GM23338 (cell line): ENCODE results near the gene XRCC5. TPM values are rescaled to one million over a fixed set of nuclear protein-coding genes. Genes with fewer than 3 reads are reported as not detected.

ENCODE experiments used
- ATAC-seq: fragments of 200-7000 bp; cut with Tn5 transposase; 3 replicates; pipeline ENCODE4 v1.9.1; 2020
- DNase-seq: peaks from one replicate; pipeline ENCODE4 v3.0.0-alpha.2; 2015; ENCODE audit warnings: low spot score
- H2AFZ ChIP-seq: fragments of 200-600 bp; sonication (generic); 2 replicates; pipeline ENCODE4 v1.8.0; 2016; ENCODE audit warnings: antibody characterized with exemption, mild to moderate bottlenecking, moderate library complexity
- H3F3A ChIP-seq: fragments of 200-600 bp; sonication (generic); replicated peaks from 2 replicates; pipeline ENCODE4 v1.8.0; 2017; ENCODE audit warnings: antibody characterized with exemption, mixed run types, low read depth
- H3K27ac ChIP-seq: fragments of 200-600 bp; sonication (generic); 2 replicates; pipeline ENCODE4 v1.6.1; 2016; ENCODE audit warnings: low read depth
- H3K27me3 ChIP-seq: fragments of 200-600 bp; sonication (generic); 2 replicates; pipeline ENCODE4 v1.8.0; 2016; ENCODE audit warnings: mild to moderate bottlenecking, mixed run types, moderate library complexity; ENCODE audit not compliant: insufficient read depth
- H3K36me3 ChIP-seq: fragments of 200-600 bp; sonication (generic); 2 replicates; pipeline ENCODE4 v1.8.0; 2016; ENCODE audit warnings: mild to moderate bottlenecking; ENCODE audit not compliant: insufficient read depth
- H3K4me1 ChIP-seq: fragments of 200-600 bp; sonication (generic); 2 replicates; pipeline ENCODE4 v1.8.0; 2016; ENCODE audit warnings: mild to moderate bottlenecking, moderate library complexity; ENCODE audit not compliant: insufficient read depth
- H3K4me2 ChIP-seq: fragments of 200-600 bp; sonication (generic); 2 replicates; pipeline ENCODE4 v1.7.1; 2017; ENCODE audit warnings: mixed run types
- H3K4me3 ChIP-seq: fragments of 200-600 bp; sonication (generic); 2 replicates; pipeline ENCODE4 v1.6.1; 2016; ENCODE audit warnings: mixed run types
- H3K79me2 ChIP-seq: fragments of 200-600 bp; sonication (generic); replicated peaks from 2 replicates; pipeline ENCODE4 v1.8.0; 2017; ENCODE audit warnings: mild to moderate bottlenecking; ENCODE audit not compliant: insufficient read depth
- H3K9me2 ChIP-seq: fragments of 200-600 bp; sonication (generic); 2 replicates; pipeline ENCODE4 v1.8.0; 2017; ENCODE audit not compliant: insufficient read depth
- H4K20me1 ChIP-seq: fragments of 200-600 bp; sonication (generic); replicated peaks from 2 replicates; pipeline ENCODE4 v1.8.0; 2017; ENCODE audit warnings: mild to moderate bottlenecking; ENCODE audit not compliant: insufficient read depth
- H3K27ac Mint-ChIP-seq: 2 replicates; pipeline ENCODE4 v1.8.0; 2020; ENCODE audit warnings: inconsistent platforms, mild to moderate bottlenecking, moderate library complexity, mixed read lengths
- H3K27me3 Mint-ChIP-seq: 3 replicates; pipeline ENCODE4 v1.8.0; 2022; ENCODE audit warnings: low read depth, mild to moderate bottlenecking, moderate library complexity, mixed read lengths, inconsistent platforms; ENCODE audit not compliant: insufficient read depth, poor library complexity
- H3K36me3 Mint-ChIP-seq: 3 replicates; pipeline ENCODE4 v1.8.0; 2021; ENCODE audit warnings: low read depth, mild to moderate bottlenecking, inconsistent platforms, moderate library complexity, mixed read lengths
- H3K4me1 Mint-ChIP-seq: 3 replicates; pipeline ENCODE4 v1.8.0; 2020; ENCODE audit warnings: mild to moderate bottlenecking, inconsistent platforms, mixed read lengths
- H3K4me3 Mint-ChIP-seq: 3 replicates; pipeline ENCODE4 v1.8.0; 2021; ENCODE audit warnings: moderate library complexity, mild to moderate bottlenecking, inconsistent platforms, mixed read lengths
- H3K9me3 Mint-ChIP-seq: 3 replicates; pipeline ENCODE4 v1.8.0; 2020; ENCODE audit warnings: moderate library complexity, mild to moderate bottlenecking, inconsistent platforms, mixed read lengths
- CREB1 ChIP-seq: fragments of 250-450 bp; sonication (Bioruptor Pico); IDR thresholded peaks from 2 replicates; pipeline ENCODE4 v1.5.0; 2020; ENCODE audit warnings: low read depth, mild to moderate bottlenecking, moderate library complexity
- CTCF ChIP-seq, 2 experiments: fragments of 200-600 bp in 1 of 2; sonication (generic) in 1 of 2; conservative IDR thresholded peaks; 2 replicates each; pipeline versions ENCODE4 v1.5.1 to v1.6.1; 2016 to 2017; ENCODE audit warnings: antibody characterized with exemption in 2 of 2, low read depth in 2 of 2, mild to moderate bottlenecking in 2 of 2, moderate library complexity in 1 of 2
- ETS1 ChIP-seq: IDR thresholded peaks from 2 replicates; pipeline ENCODE4 v1.6.1; 2016; ENCODE audit warnings: antibody characterized with exemption
- EZH2 ChIP-seq: fragments of 200-600 bp; sonication (generic); IDR thresholded peaks from one replicate; pipeline ENCODE4 v1.8.0; 2017; ENCODE audit warnings: antibody characterized with exemption, mild to moderate bottlenecking, low read depth; ENCODE audit not compliant: unreplicated experiment
- EZH2phosphoT487 ChIP-seq: fragments of 200-600 bp; sonication (generic); IDR thresholded peaks from one replicate; pipeline ENCODE4 v1.8.1; 2018; ENCODE audit warnings: antibody characterized with exemption; ENCODE audit not compliant: unreplicated experiment
- JUNB ChIP-seq: IDR thresholded peaks from one replicate; pipeline ENCODE4 v1.6.1; 2016; ENCODE audit warnings: antibody characterized with exemption; ENCODE audit not compliant: unreplicated experiment
- NANOG ChIP-seq: IDR thresholded peaks from 2 replicates; pipeline ENCODE4 v1.6.1; 2016; ENCODE audit warnings: antibody characterized with exemption, borderline replicate concordance
- POLR2AphosphoS5 ChIP-seq: IDR thresholded peaks from 2 replicates; pipeline ENCODE4 v1.6.1; 2016; ENCODE audit warnings: antibody characterized with exemption, low read depth
- STAT1 ChIP-seq: IDR thresholded peaks from one replicate; pipeline ENCODE4 v1.6.1; 2016; ENCODE audit warnings: antibody characterized with exemption; ENCODE audit not compliant: unreplicated experiment
- ZNF114 ChIP-seq: fragments of 250-450 bp; sonication (Bioruptor Pico); IDR thresholded peaks from 2 replicates; pipeline ENCODE4 v1.5.0; 2020; ENCODE audit warnings: mild to moderate bottlenecking, moderate library complexity
- ZNF331 ChIP-seq: fragments of 250-450 bp; sonication (Bioruptor Pico); IDR thresholded peaks from 2 replicates; pipeline ENCODE4 v1.5.0; 2020; ENCODE audit warnings: low read depth, mild to moderate bottlenecking, moderate library complexity
- ZNF462 ChIP-seq: fragments of 250-450 bp; sonication (Bioruptor Pico); IDR thresholded peaks from 2 replicates; pipeline ENCODE4 v1.5.0; 2020; ENCODE audit warnings: mild to moderate bottlenecking, moderate library complexity
- polyA plus RNA-seq: library from polyadenylated mRNA; unstranded; fragments of >200 nt; fragmentation: Nextera tagmentation; extraction: Ambion mirVana; gene quantifications from 2 replicates; pipeline ENCODE4 v1.2.1, GENCODE V29; 2016
- total RNA-seq: library from RNA; depleted of rRNA; stranded (reverse); fragments of >200 nt; shearing (Covaris generic); gene quantifications from 2 replicates; pipeline ENCODE4 v1.2.3, GENCODE V29; 2014
- TF ChIP-seq, protein P1 (sequence below): IDR thresholded peaks from one replicate; pipeline ENCODE4 v1.6.1; 2018; ENCODE audit warnings: antibody characterized with exemption; ENCODE audit not compliant: unreplicated experiment

The XRCC5 gene
- total and polyA plus RNA-seq, 2 experiments from 2014 or later: 499 to 524 TPM

GRCh38 chr2:216235896-216236295, 126.7 kb downstream of the XRCC5 start:
- Histone ChIP-seq H4K20me1 (no peaks in the 10 kb centered on the region), H3K9me2 (peaks cover 6% of the 10 kb centered on the region; the same call in 1 of the 2 replicates), H3K4me2 (no peak overlapping the region), H3K4me3 (no peak overlapping the region), H3K36me3 (peaks cover 7% of the 10 kb centered on the region; the same call in 1 of the 2 replicates), H2AFZ (no peak overlapping the region), H3F3A (no peaks in the 10 kb centered on the region), H3K27me3 (no peaks in the 10 kb centered on the region), H3K27ac (no peak overlapping the region), H3K4me1 (no peaks in the 10 kb centered on the region), H3K79me2 (no peaks in the 10 kb centered on the region)
- peaks cover 8% of the 10 kb centered on the region for H3K36me3 Mint-ChIP-seq
- DNase-seq (no peak), ATAC-seq (no peak)
- H3K27ac Mint-ChIP-seq: no peak overlapping the region
- peaks cover 1% of the 10 kb centered on the region for H3K27me3 Mint-ChIP-seq
- no peaks in the 10 kb centered on the region for H3K4me1 Mint-ChIP-seq
- no peak for TF ChIP-seq CTCF (conservative IDR thresholded peaks at IDR 0.05; ENCODE audit: low read depth in 2 of 2)
- no peak for TF ChIP-seq POLR2AphosphoS5
- TF ChIP-seq EZH2phosphoT487: no peak
- TF ChIP-seq ZNF462: no peak
- no peak for TF ChIP-seq ZNF331 (CRISPR knock-in tag)
- TF ChIP-seq CREB1 (CRISPR knock-in tag): no peak
- no peak for TF ChIP-seq JUNB
- TF ChIP-seq ZNF114 (CRISPR knock-in tag): no peak
- TF ChIP-seq NANOG: no peak
- TF ChIP-seq STAT1: no peak
- TF ChIP-seq, protein P1, sequence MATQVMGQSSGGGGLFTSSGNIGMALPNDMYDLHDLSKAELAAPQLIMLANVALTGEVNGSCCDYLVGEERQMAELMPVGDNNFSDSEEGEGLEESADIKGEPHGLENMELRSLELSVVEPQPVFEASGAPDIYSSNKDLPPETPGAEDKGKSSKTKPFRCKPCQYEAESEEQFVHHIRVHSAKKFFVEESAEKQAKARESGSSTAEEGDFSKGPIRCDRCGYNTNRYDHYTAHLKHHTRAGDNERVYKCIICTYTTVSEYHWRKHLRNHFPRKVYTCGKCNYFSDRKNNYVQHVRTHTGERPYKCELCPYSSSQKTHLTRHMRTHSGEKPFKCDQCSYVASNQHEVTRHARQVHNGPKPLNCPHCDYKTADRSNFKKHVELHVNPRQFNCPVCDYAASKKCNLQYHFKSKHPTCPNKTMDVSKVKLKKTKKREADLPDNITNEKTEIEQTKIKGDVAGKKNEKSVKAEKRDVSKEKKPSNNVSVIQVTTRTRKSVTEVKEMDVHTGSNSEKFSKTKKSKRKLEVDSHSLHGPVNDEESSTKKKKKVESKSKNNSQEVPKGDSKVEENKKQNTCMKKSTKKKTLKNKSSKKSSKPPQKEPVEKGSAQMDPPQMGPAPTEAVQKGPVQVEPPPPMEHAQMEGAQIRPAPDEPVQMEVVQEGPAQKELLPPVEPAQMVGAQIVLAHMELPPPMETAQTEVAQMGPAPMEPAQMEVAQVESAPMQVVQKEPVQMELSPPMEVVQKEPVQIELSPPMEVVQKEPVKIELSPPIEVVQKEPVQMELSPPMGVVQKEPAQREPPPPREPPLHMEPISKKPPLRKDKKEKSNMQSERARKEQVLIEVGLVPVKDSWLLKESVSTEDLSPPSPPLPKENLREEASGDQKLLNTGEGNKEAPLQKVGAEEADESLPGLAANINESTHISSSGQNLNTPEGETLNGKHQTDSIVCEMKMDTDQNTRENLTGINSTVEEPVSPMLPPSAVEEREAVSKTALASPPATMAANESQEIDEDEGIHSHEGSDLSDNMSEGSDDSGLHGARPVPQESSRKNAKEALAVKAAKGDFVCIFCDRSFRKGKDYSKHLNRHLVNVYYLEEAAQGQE: no peak
- no peak for TF ChIP-seq ETS1
- TF ChIP-seq EZH2: no peak
- no peak overlapping the region for H3K4me3 Mint-ChIP-seq
- H3K9me3 Mint-ChIP-seq: peaks cover 20% of the 10 kb centered on the region
